ENCODE data around the gene ATP8A2.
"Not testable (repeated sequence)": the region's sequence is repeated elsewhere in the genome, so short reads cannot be mapped to it uniquely, and the experiment has no call there.

Gene ATP8A2

DNA sequence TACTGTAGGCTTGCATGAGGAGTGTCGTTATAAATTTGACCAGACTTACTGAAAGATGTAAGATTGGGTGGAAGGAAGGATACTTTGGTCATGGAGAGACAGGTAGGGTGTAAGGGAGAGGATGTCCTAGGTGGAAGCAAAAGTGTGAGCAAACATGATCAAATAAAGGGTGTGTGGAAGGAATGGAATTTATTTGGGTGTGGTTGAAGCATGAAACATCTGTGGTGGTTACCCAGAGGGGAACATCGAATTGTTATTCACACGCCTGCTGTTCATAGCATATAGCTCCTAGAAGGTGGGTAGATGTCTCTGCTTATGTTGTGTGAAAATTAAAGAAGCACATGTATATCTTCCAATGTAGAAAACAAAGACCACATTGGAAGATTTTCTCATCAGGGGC, 157.7 kb downstream of the ATP8A2 start:
- no peak overlapping the region for H2AFZ ChIP-seq (ENCODE audit: low read length)
- no peak for TF ChIP-seq EZH2phosphoT487 (IDR thresholded peaks at IDR 0.05; ENCODE audit: low read length)
- TF ChIP-seq, protein P1, sequence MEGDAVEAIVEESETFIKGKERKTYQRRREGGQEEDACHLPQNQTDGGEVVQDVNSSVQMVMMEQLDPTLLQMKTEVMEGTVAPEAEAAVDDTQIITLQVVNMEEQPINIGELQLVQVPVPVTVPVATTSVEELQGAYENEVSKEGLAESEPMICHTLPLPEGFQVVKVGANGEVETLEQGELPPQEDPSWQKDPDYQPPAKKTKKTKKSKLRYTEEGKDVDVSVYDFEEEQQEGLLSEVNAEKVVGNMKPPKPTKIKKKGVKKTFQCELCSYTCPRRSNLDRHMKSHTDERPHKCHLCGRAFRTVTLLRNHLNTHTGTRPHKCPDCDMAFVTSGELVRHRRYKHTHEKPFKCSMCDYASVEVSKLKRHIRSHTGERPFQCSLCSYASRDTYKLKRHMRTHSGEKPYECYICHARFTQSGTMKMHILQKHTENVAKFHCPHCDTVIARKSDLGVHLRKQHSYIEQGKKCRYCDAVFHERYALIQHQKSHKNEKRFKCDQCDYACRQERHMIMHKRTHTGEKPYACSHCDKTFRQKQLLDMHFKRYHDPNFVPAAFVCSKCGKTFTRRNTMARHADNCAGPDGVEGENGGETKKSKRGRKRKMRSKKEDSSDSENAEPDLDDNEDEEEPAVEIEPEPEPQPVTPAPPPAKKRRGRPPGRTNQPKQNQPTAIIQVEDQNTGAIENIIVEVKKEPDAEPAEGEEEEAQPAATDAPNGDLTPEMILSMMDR (IDR thresholded peaks at IDR 0.05; ENCODE audit: low read length) = no peak
- TF ChIP-seq EZH2 (optimal IDR thresholded peaks at IDR 0.05; ENCODE audit: low read depth, low read length) = no peak

DNA sequence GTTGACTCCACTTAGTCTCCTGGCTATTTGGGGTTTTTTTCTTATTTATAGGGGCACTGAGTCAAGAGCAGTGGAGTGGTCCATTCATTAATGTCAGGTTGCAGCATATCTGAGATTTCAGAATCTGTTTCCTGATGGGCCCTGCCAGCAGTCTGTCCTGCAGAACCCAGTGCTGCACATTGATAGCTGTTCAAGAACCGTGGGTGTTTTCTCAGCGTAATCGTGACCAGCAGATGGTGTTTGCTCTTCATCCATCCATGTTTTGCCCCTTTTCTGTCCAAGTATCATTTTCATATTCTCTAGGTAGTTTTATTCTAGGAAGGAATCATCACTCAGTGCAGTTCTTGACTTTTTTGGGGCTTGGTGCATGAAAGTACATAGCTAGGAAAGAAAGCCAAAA, 166.5 kb downstream of the ATP8A2 start:
- Histone ChIP-seq H3K79me2 (ENCODE audit: low read length) (no peaks in the 10 kb centered on the region), H4K20me1 (ENCODE audit: insufficient read depth, low read length) (no peaks in the 10 kb centered on the region), H3K27ac (ENCODE audit: low read length) (no peak overlapping the region), H3K4me1 (ENCODE audit: low read length) (peaks cover 13% of the 10 kb centered on the region), H3K9me2 (replicated peaks; ENCODE audit: insufficient read depth, low read length) (no peaks in the 10 kb centered on the region), H3K9ac (ENCODE audit: low read length) (no peak overlapping the region), H2AFZ (ENCODE audit: low read length) (no peak overlapping the region), H3K4me2 (ENCODE audit: low read depth, low read length) (no peak overlapping the region), H3K4me3 (ENCODE audit: low read length) (no peak overlapping the region), H3F3A (ENCODE audit: insufficient read depth, low read length) (no peaks in the 10 kb centered on the region; the same call in 1 of the 2 replicates), H3K9me3 (replicated peaks; ENCODE audit: insufficient read depth, low read length) (no peaks in the 10 kb centered on the region), H3K36me3 (replicated peaks; ENCODE audit: insufficient read depth, low read length) (no peaks in the 10 kb centered on the region), H3K27me3 (replicated peaks; ENCODE audit: insufficient read depth, low read length) (no peaks in the 10 kb centered on the region)
- TF ChIP-seq EZH2 (optimal IDR thresholded peaks at IDR 0.05; ENCODE audit: low read depth, low read length) = no peak
- TF ChIP-seq, protein P1 (IDR thresholded peaks at IDR 0.05; ENCODE audit: low read length) = no peak
- no peak for TF ChIP-seq EZH2phosphoT487 (IDR thresholded peaks at IDR 0.05; ENCODE audit: low read length)
- no peak for DNase-seq

More for the DNA sequence above, 157.7 kb downstream of the ATP8A2 start:
- Histone ChIP-seq H3K36me3 (replicated peaks; ENCODE audit: insufficient read depth, low read length) (no peaks in the 10 kb centered on the region), H3K9ac (ENCODE audit: low read length) (no peak overlapping the region), H3K4me3 (ENCODE audit: low read length) (no peak overlapping the region), H3K27me3 (replicated peaks; ENCODE audit: insufficient read depth, low read length) (no peaks in the 10 kb centered on the region), H3F3A (ENCODE audit: insufficient read depth, low read length) (no peaks in the 10 kb centered on the region), H3K9me3 (replicated peaks; ENCODE audit: insufficient read depth, low read length) (no peaks in the 10 kb centered on the region), H3K79me2 (ENCODE audit: low read length) (no peaks in the 10 kb centered on the region), H3K4me2 (ENCODE audit: low read depth, low read length) (no peak overlapping the region), H4K20me1 (ENCODE audit: insufficient read depth, low read length) (no peaks in the 10 kb centered on the region), H3K27ac (ENCODE audit: low read length) (no peak overlapping the region), H3K4me1 (ENCODE audit: low read length) (0 out of 2 replicates have a peak, but pooled peaks cover 3% of the 10 kb centered on the region), H3K9me2 (replicated peaks; ENCODE audit: insufficient read depth, low read length) (no peaks in the 10 kb centered on the region)
- DNase-seq = no peak

DNA sequence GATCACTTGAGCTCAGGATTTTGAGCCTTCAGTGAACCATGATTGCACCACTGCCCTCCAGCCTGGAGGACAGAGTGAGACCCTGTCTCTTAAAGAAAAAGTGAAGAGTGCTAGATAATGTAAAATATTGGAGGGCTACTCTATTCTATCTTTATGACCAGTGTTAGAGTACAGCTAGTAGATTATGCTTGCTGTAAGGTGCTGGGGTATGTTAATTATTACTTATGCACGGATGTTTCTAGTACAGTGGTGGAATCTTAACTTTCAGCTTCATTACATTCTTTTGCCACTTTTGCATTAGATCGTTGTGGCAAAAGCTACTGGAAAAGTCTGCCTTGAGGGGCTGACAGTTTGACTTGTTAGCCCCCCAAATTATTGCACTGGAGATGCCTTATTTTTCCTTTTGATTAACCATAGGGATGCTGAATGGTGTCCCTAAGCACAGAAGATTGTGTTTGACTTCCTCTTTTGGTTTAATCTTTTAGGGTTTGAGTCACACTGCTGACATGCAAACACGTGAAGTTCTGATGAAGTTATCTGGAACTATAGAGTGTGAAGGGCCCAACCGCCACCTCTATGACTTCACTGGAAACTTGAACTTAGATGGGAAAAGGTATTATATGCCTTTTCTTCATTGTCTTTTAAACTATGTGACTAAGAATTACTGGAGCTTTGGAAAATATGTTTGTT, 169.8 kb downstream of the ATP8A2 start:
- H3K4me1 ChIP-seq (ENCODE audit: low read length) = peaks cover 36% of the 10 kb centered on the region

DNA sequence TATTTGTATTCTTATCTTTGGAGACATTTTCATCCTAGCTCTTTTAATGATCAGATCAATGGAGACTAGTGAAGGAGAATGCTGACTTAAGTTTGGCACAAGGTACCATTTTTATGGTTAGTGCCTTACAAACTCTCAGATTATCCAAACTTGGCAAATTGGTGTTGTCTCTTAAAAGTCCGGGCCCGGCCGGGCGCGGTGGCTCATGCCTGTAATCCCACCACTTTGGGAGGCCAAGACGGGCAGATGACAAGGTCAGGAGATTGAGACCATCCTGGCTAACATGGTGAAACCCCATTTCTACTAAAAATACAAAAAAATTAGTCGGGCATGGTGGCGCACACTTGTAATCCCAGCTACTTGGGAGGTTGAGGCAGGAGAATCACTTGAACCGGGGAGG, 177.2 kb downstream of the ATP8A2 start:
- not testable (repeated sequence) for H3K9ac ChIP-seq (ENCODE audit: low read length); H3K79me2 ChIP-seq (ENCODE audit: low read length); H3K4me2 ChIP-seq (ENCODE audit: low read depth, low read length); H3K9me3 ChIP-seq (replicated peaks; ENCODE audit: insufficient read depth, low read length); H3F3A ChIP-seq (ENCODE audit: insufficient read depth, low read length); H3K9me2 ChIP-seq (replicated peaks; ENCODE audit: insufficient read depth, low read length); H3K36me3 ChIP-seq (replicated peaks; ENCODE audit: insufficient read depth, low read length); H3K27me3 ChIP-seq (replicated peaks; ENCODE audit: insufficient read depth, low read length); H4K20me1 ChIP-seq (ENCODE audit: insufficient read depth, low read length); H3K27ac ChIP-seq (ENCODE audit: low read length); DNase-seq; H2AFZ ChIP-seq (ENCODE audit: low read length); H3K4me3 ChIP-seq (ENCODE audit: low read length)
- H3K4me1 ChIP-seq (ENCODE audit: low read length) = peaks cover 17% of the 10 kb centered on the region

More for the DNA sequence above, 169.8 kb downstream of the ATP8A2 start:
- Histone ChIP-seq H3K9me3 (replicated peaks; ENCODE audit: insufficient read depth, low read length) (no peaks in the 10 kb centered on the region), H3K27ac (ENCODE audit: low read length) (peak overlapping the region; percentile 91; the same call in 1 of the 2 replicates), H3K79me2 (ENCODE audit: low read length) (no peaks in the 10 kb centered on the region), H2AFZ (ENCODE audit: low read length) (peak overlapping the region; percentile 23; the same call in 1 of the 2 replicates), H3K4me2 (ENCODE audit: low read depth, low read length) (no peak overlapping the region), H4K20me1 (ENCODE audit: insufficient read depth, low read length) (no peaks in the 10 kb centered on the region), H3K36me3 (replicated peaks; ENCODE audit: insufficient read depth, low read length) (no peaks in the 10 kb centered on the region), H3K27me3 (replicated peaks; ENCODE audit: insufficient read depth, low read length) (no peaks in the 10 kb centered on the region), H3K4me3 (ENCODE audit: low read length) (no peak overlapping the region), H3K9ac (ENCODE audit: low read length) (no peak overlapping the region), H3F3A (ENCODE audit: insufficient read depth, low read length) (peaks cover 9% of the 10 kb centered on the region), H3K9me2 (replicated peaks; ENCODE audit: insufficient read depth, low read length) (no peaks in the 10 kb centered on the region)
- no peak for DNase-seq
- TF ChIP-seq, protein P1 (IDR thresholded peaks at IDR 0.05; ENCODE audit: low read length) = no peak
- TF ChIP-seq EZH2phosphoT487 (IDR thresholded peaks at IDR 0.05; ENCODE audit: low read length) = no peak
- TF ChIP-seq EZH2 (optimal IDR thresholded peaks at IDR 0.05; ENCODE audit: low read depth, low read length) = no peak

Measured in MM.1S (cell line).